Mononuclear cell (primary cell): ENCODE data around the gene SPRR2F. TPM values are rescaled to one million over a fixed set of nuclear protein-coding genes. Genes with fewer than 3 reads are reported as not detected.
"Not testable (repeated sequence)": the region's sequence is repeated elsewhere in the genome, so short reads cannot be mapped to it uniquely, and the experiment has no call there.

ENCODE experiments used
- H3K27me3 ChIP-seq: 2 replicates; pipeline ENCODE4 v1.6.0; 2011; ENCODE audit warnings: low read length, control low read depth; ENCODE audit not compliant: insufficient read depth
- H3K4me1 ChIP-seq: 2 replicates; pipeline ENCODE4 v1.5.1; 2011; ENCODE audit warnings: mild to moderate bottlenecking, low read length, control low read depth; ENCODE audit not compliant: insufficient read depth
- H3K4me3 ChIP-seq: 2 replicates; pipeline ENCODE4 v1.5.1; 2011; ENCODE audit warnings: mild to moderate bottlenecking, low read length, moderate library complexity
- H3K9me3 ChIP-seq: 2 replicates; pipeline ENCODE4 v1.5.1; 2011; ENCODE audit warnings: low read depth, mild to moderate bottlenecking, control low read depth, low read length
- total RNA-seq: library from RNA; depleted of rRNA; stranded (reverse); fragments of >200 nt; gene quantifications from one replicate; pipeline ENCODE4 v1.2.3, GENCODE V29; 2012

Gene SPRR2F, protein sequence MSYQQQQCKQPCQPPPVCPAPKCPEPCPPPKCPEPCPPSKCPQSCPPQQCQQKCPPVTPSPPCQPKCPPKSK
- not detected for total RNA-seq

DNA sequence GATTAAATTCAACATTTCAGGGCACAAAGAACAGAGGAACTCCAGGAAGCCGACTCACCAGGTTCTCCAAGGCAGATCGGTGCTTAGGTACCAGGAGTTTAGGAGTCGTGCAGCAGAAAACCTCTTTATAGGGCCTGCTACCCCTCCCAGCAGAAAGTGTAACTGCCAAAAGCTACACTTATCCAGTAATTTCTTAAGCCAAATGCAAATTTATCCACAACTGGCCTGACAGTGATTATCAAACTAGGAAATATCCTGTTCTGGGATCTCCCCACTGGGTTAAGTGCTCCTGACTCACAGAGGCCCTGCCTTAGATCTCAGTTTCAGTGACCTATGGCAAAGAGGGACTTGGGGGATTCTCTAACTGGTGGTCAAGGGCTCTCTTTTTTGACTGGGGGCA lies at the start of gene SPRR2F:
SPRR2F (minus strand) TSS at position 101 of the 400 bp plus-strand sequence. CDS start 783 bp downstream, outside the sequence.
- Histone ChIP-seq H3K27me3 (peaks cover 6% of the 10 kb centered on the region), H3K4me3 (no peak within 1 kb of the TSS), H3K4me1 (no peaks in the 10 kb centered on the region), H3K9me3 (no peaks in the 10 kb centered on the region)

DNA sequence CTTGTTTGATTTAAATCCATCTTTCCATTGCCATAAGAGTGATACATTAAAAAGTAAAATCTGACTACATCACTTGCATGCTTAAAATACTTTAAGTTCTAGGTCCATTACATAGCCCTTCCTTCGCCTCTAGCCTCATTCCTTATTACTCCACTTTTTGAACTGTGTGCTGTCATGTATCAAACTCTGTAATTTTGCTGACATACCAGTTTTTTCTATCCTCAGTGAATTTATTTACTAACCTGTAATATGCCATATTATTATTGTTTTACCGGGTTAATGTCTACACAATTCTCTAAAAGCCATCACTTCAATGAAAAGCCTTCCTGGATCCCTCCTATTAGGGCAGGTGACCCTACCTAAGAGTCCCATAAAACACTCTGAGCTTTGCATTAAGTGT lies 42.2 kb upstream of the SPRR2F start:
- Histone ChIP-seq H3K4me3 (no peak overlapping the region), H3K27me3 (peaks cover 10% of the 10 kb centered on the region), H3K4me1 (no peaks in the 10 kb centered on the region), H3K9me3 (no peaks in the 10 kb centered on the region)

DNA sequence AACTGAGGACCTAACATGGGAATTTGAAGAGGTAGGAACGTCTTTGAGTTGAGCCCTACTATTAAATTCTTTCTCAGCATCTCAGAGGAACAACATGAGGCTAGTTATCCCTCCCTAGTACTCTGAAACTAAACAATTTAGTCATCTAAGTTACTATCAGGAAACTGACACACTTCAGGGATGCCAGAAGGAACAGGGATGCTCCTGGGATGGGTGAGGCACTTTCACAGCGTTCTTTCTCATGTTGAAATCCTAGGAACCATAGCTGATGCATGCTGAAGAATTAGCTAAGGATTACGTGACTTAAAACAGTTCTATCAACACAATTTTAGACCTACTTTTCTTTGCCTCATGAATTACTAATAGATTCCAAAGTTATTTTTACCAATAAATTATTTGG lies 39.2 kb upstream of the SPRR2F start:
- no peak overlapping the region for H3K4me3 ChIP-seq
- peaks cover 10% of the 10 kb centered on the region for H3K27me3 ChIP-seq
- H3K9me3 ChIP-seq = no peaks in the 10 kb centered on the region
- H3K4me1 ChIP-seq = no peaks in the 10 kb centered on the region

DNA sequence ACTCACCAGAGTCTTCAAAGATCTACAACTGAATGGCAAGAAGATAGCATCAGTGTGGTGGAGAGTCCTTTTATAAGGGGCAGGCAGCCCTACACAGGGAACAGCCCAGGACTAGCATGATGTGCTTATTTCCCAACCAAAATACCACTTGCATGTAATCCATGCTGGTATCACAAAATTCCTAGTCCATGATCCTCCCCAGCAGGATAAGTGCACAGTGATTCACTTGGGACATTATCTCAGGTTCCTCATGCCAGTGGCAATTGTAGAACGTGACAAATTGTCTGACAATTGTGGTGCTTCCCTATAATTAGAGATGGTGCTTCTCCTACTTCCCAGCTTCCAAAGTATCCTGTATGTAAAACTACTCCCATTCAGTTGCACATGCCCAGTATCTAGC lies 37.5 kb upstream of the SPRR2F start, which contains the start of gene SPRR2G:
SPRR2G (minus strand) TSS at position 45 of the 400 bp plus-strand sequence. CDS start 780 bp downstream, outside the sequence.
- H3K4me3 ChIP-seq = no peak within 1 kb of the TSS
- no peaks in the 10 kb centered on the region for H3K9me3 ChIP-seq
- peaks cover 19% of the 10 kb centered on the region for H3K27me3 ChIP-seq
- H3K4me1 ChIP-seq = no peaks in the 10 kb centered on the region

DNA sequence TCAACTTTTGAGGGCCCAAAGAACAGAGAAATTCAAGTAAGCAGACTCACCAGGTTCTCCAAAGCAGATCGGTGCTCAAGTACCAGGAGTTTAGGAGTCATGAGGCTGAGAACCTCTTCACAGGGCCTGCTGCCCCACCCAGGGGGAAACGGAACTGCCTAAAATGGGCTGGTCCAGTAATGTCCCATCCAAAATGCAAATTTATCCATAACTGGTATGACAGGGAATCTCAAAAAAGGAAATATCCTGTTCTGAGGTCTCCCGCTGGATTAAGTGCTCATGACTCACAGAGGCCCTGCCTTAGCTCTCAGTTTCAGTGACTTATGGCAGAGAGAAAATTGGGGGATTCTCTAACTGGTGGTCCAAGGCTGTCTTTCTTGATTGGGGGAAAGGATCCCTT lies 28.1 kb upstream of the SPRR2F start:
- Histone ChIP-seq H3K27me3 (peaks cover 17% of the 10 kb centered on the region), H3K4me3 (no peak overlapping the region), H3K9me3 (no peaks in the 10 kb centered on the region), H3K4me1 (no peaks in the 10 kb centered on the region)

DNA sequence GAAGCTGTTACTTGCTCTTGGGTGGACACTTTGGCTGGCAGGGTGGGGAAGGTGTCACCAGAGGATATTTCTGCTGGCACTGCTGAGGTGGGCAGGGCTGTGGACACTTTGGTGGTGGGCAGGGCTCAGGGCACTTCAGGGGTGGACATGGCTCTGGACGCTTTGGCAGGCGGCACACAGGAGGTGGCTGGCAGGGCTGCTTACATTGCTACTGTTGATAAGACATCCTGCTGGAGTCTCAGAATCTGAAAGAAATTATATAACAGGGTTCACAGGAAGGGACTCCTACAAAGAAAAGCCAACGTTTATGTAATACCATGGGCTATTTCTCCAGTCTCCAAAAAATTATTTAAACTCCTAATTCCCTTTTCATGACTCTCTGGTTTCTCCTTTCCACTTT lies 27.2 kb upstream of the SPRR2F start:
- H3K4me3 ChIP-seq = no peak overlapping the region
- no peaks in the 10 kb centered on the region for H3K9me3 ChIP-seq
- H3K4me1 ChIP-seq = no peaks in the 10 kb centered on the region
- peaks cover 21% of the 10 kb centered on the region for H3K27me3 ChIP-seq

DNA sequence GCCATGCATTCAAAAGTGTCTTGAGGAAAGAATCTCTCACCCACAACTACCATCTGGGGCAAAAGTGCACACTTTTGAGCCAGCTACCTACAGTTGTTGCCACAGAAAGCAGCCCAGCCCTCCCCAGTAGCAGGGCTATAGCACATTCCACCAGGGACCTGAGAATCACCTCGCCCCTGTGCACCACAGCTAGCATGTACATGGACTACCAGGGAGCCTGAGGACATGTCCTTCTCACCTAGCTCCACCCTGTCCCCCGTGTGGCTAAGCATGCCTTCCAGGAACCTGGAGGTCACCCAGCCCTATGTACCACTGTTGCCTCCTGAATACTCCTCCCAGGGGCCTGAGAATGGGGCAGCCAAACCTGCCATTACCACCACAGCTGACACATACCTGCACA lies 20.4 kb upstream of the SPRR2F start:
- H3K9me3 ChIP-seq = no peaks in the 10 kb centered on the region
- no peaks in the 10 kb centered on the region for H3K4me1 ChIP-seq
- H3K27me3 ChIP-seq = peaks cover 28% of the 10 kb centered on the region
- no peak overlapping the region for H3K4me3 ChIP-seq

DNA sequence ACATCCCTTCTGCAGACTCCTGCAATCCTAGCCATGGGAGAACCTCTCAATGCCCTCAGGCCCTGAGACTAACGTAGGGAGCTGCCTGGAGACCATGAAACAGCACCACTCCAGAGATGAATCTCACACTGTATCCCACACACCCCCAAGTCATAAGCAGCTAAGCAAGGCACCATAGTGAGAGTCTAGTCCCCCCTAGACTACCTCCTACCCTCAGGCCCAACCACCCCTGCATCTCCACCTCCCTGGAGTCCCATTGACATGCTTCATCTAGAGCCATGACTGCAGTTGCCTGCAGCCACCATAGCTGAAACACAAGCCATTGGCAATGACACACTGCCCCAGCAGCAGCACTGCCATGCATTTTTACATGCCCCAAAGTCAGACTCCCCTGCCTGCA lies 20.0 kb upstream of the SPRR2F start:
- Histone ChIP-seq H3K27me3 (peaks cover 28% of the 10 kb centered on the region), H3K4me1 (no peaks in the 10 kb centered on the region), H3K9me3 (no peaks in the 10 kb centered on the region), H3K4me3 (no peak overlapping the region)

DNA sequence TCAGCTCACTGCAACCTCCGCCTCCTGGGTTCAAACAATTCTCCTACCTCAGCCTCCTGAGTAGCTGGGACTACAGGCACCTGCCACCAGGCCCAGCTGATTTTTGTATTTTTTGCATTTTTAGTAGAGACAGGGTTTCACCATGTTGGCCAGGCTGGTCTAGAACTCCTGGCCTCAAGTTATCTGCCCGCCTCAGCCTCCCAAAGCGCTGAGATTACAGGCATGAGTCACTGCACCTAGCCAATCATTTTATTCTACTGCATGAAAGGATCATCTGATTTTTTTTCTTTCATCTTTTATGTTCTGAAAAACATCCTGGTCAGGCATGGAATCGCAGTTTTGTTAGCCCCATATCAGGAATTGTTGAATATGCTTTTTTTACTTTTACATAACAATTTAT lies 15.4 kb upstream of the SPRR2F start:
- H3K9me3 ChIP-seq = not testable (repeated sequence)

DNA sequence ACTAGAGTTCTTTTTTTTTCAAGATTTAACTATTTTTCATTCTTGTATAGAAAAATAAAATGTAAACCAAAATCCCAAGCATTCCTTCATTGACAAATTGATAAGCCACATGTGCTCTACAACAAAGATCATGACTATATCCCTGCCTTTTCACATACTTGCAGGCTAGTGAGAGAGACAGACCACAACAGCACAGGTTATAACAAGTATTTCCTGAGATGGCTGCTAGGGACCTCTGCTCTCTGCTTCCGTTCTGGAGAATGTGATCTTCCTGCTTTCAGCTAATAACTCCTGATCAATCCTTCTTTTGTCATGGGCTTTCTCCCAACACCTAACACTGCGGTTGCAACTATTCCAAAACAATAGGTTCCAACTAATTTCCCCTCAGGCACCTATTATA lies 14.0 kb upstream of the SPRR2F start:
- Histone ChIP-seq H3K4me1 (no peaks in the 10 kb centered on the region), H3K27me3 (peaks cover 10% of the 10 kb centered on the region), H3K9me3 (no peaks in the 10 kb centered on the region), H3K4me3 (no peak overlapping the region)

More for the DNA sequence above, 15.4 kb upstream of the SPRR2F start:
- H3K4me1 ChIP-seq, H3K4me3 ChIP-seq, H3K27me3 ChIP-seq: not testable (repeated sequence)

DNA sequence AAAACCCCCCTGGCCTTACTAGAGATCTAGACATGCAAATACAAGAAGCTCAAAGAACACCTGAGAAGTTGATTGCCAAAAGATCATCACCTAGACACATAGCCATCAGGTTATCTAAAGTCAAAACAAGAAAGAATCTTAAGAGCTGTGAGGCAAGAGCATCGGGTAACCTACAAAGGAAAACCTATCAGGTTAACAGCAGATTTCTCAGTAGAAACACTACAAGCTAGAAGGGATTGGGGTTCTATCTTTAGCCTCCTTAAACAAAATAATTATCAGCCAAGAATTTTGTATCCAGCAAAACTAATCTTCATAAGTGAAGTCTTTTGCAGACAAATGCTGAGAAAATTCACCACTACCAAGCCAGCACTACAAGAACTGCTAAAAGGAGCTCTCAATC lies 12.2 kb upstream of the SPRR2F start:
- H3K4me1 ChIP-seq = no peaks in the 10 kb centered on the region
- no peak overlapping the region for H3K4me3 ChIP-seq
- H3K9me3 ChIP-seq = no peaks in the 10 kb centered on the region
- H3K27me3 ChIP-seq = no peaks in the 10 kb centered on the region

DNA sequence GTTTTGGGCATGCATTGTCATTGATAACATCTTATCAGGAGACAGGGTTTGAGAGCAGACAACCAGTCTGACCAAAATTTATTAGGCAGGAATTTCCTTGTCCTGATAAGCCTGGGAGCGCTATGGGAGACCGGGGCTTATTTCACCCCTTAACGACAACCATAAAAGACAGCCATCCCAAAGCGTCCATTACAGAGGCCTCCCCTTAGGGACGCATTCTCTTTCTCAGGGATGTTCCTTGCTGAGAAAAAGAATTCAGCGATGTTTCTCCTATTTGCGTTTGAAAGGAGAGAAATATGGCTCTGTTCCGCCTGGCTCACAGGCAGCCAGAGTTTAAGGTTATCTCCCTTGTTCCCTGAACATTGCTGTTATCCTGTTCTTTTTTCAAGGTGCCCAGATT lies 10.5 kb upstream of the SPRR2F start:
- H3K4me1 ChIP-seq, H3K4me3 ChIP-seq: not testable (repeated sequence)

DNA sequence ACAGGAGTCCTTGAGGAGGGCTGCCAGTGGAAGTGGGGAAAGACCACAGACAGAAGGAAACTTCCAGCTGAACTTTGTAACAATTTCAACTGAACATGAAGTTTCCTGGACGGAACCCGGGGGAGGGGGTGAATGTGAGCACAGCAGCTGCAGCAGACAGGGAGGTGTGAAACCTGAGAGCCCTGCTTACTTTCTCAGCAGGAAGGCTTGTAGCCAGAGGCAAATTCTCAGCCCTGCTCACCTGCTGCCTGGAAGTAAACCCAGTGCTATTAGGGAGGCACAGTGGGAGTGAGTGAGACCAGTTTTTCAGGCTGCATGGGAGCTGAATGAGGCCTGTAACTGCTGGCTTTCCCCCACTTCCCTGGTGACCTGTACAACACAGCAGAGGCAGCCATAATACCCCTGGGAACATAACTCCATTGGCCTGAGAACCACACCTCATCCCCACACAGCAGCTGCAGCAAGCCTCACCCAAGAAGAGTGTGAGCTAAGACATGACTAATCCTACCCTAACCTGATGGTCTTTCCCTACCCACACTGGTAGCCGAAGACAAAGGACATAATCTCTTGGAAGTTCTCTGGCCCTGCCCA lies 9.6 kb upstream of the SPRR2F start:
- peaks cover 6% of the 10 kb centered on the region for H3K27me3 ChIP-seq
- no peaks in the 10 kb centered on the region for H3K4me1 ChIP-seq
- H3K9me3 ChIP-seq = no peaks in the 10 kb centered on the region
- no peak overlapping the region for H3K4me3 ChIP-seq

More for the DNA sequence above, 10.5 kb upstream of the SPRR2F start:
- H3K27me3 ChIP-seq, H3K9me3 ChIP-seq: not testable (repeated sequence)

DNA sequence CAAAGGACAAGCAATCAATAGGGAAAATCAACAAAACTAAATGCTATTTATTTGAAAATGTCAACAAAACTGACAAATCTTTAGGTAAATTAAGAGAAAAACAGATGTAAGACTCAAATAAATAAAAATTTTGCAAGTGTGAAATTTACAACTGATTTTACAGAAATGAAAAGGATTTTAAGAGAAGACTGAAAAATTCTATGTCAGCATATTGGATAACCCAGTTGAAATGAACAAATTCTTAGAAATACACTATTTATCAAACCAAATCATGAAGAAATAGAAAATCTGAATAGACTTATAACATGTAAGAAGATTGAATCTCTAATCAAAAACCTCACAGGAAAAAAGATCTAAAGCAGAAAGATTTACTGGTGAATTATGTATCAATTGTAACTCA lies 7.6 kb upstream of the SPRR2F start:
- no peaks in the 10 kb centered on the region for H3K9me3 ChIP-seq
- H3K4me1 ChIP-seq = no peaks in the 10 kb centered on the region
- H3K27me3 ChIP-seq = peaks cover 12% of the 10 kb centered on the region
- no peak overlapping the region for H3K4me3 ChIP-seq

DNA sequence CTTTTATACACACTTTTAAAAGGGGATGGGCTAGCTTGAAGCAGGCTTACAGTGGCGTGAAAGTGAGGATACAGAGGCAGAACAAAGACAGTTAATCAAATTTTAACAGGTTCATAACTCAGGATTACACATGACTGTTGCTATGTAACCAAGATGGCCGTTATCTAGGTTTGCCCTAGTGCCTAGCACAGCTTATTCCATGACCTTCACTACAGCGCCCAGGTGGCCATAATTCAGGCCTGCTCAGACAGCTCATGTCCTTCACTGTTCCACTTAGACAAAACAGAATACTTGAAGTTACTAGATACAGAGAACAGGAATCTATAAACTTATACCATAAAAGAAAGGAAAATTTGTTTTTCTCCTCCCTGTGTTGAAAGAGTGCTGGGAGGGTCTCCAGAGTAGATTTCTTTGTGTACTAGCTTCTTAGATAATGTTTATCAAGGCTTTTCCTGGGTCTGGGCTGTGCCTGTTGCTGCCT lies 6.2 kb upstream of the SPRR2F start:
- no peaks in the 10 kb centered on the region for H3K4me1 ChIP-seq
- H3K27me3 ChIP-seq = peaks cover 12% of the 10 kb centered on the region
- H3K4me3 ChIP-seq = no peak overlapping the region
- H3K9me3 ChIP-seq = no peaks in the 10 kb centered on the region

DNA sequence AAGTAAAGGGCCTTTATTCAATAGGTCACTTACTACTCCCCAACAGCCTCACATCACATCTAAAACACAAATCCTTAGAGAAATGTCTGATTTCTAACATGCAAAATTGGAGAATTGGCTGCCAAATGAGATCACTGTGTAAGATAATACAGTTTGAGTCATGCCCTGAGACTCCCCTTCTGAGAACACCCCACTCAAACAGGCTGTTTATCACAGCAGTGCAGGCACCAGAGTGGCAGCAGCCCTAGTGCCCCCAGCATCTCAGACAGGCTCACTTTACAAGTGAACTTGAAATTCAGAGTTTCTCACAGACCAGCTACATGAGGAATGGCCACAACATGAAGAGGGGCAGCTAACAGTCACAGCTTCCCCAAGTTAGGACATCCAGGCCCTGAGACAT lies 1.9 kb upstream of the SPRR2F start:
- H3K27me3 ChIP-seq = peaks cover 12% of the 10 kb centered on the region
- H3K4me1 ChIP-seq, H3K9me3 ChIP-seq, H3K4me3 ChIP-seq: not testable (repeated sequence)
